GM18520 (cell line): ENCODE results near the gene TGFB1.
"Not testable (repeated sequence)": the region's sequence is repeated elsewhere in the genome, so short reads cannot be mapped to it uniquely, and the experiment has no call there.

Source experiments
- ATAC-seq: cut with Tn5 transposase; IDR thresholded peaks from one replicate; pipeline ENCODE4 v1.9.1; 2021; ENCODE audit not compliant: unreplicated experiment

TGFB1 gene

DNA sequence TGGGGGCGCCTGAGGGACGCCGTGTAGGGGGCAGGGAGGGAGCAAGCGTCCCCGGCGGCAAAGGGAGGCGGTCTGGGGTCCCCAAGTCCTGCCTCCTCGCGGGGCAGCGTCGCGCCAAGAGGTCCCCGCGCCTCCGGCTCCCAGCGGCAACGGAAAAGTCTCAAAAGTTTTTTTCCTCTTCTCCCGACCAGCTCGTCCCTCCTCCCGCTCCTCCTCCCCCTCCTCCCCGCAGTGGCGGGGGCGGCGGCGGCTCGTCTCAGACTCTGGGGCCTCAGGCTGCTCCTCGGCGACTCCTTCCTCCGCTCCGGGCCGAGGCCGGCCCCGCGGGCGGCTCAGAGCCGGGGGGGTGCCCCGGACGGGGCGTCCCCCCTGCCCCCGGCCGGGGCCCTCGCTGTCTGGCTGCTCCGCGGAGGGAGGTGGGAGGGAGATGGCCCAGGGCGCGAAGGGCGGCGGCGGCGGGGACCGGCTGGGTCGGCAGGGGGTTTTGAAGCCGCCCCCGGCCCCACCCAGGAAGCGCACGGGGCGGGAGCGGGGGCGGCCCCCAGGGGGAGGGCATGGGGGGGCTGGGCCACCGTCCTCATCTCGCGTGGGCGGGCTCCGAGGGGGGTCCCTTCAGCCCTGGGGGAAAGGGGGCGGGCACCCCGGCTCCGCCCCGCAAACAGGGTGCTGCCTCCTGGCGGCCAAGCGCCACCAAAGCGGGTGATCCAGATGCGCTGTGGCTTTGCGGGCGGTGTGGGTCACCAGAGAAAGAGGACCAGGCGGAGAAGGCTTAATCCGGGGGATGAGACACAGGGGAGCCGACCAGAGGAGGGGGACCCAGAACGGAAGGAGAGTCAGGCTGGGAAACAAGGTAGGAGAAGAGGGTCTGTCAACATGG lies at the start of gene TGFB1:
TSS of gene TGFB1 (minus strand) at position 457 of the 877 bp plus-strand sequence. CDS start 878 bp downstream, outside the sequence.
- ATAC-seq: peak; percentile 28

- no peak for ATAC-seq
These were observed 48.3 kb upstream of the TGFB1 start for GRCh38 chr19:41402010-41402409.

GRCh38 chr19:41401483-41401882 lies 47.8 kb upstream of the TGFB1 start:
- ATAC-seq: no peak

GRCh38 chr19:41399525-41399924 lies 45.8 kb upstream of the TGFB1 start:
- ATAC-seq: no peak

DNA sequence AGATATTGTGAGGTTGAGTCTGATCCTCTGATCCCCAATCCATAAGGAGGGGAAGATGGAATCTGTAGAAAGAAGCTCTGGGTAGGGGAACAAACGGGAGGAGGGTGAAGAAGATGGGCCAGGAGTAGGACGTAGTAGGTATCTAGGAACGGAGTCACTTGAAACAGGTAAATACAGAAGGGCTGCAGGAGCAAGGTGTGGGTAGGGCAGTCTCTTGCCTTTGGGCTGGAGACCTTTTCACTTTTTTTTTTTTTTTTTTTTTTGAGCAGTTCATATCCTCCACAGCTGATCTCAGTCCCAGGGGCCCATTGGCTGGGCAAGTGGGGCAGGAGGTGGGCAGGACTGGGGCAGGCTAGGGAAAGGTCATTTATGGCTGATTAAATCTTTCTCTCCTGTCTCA lies 45.4 kb upstream of the TGFB1 start:
- ATAC-seq: no peak

GRCh38 chr19:41398598-41398997 lies 44.9 kb upstream of the TGFB1 start:
- no peak for ATAC-seq

DNA sequence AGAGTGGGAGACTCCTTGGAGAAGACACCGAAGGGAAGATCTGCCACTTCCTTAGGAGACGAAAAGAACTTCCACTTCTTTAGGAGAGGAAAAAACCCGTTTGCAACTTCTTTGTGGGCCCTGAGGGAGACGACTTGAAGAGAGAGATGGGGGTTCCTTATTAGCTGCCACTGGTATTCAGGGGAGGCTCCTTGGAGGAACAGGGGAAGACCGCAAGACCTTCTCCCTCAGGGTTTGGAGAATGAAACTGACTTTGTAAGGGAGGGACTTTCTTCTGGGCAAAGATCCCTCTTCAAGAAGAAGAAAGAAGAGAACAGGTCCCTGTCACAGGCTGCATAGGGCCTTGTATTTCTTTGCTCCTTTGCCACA lies 44.3 kb upstream of the TGFB1 start:
- ATAC-seq: no peak

- peak; percentile 95 for ATAC-seq
These were observed 43.6 kb upstream of the TGFB1 start, which contains the start of the genes BCKDHA and EXOSC5 for GRCh38 chr19:41397086-41398049. TSS of gene BCKDHA (plus strand) at chr19:41397818. CDS start at chr19:41397828, 10 bp downstream. TSS of gene EXOSC5 (minus strand) at chr19:41397359. CDS start at chr19:41397328, 31 bp downstream.

GRCh38 chr19:41395355-41395754 lies 41.6 kb upstream of the TGFB1 start:
- ATAC-seq: no peak

DNA sequence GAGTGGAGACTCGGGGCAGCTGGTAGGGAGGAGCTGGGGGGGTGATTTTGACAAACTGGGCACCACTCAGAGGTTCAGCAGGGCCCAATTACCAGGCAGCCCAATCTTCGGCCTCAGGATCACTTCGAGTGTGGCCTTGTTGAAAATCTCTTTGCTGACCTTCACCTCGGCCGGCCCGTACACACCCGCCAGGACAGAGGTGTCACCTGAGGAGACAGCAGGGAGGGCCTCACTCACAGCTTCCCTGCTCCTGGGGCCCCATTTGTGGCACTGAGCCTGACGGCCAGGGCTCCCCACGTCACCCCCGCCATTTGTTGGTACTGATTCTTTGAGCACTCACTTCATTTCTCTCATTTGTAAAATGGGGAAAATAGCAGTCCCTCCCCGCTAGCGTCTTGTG lies 39.1 kb upstream of the TGFB1 start:
- no peak for ATAC-seq

DNA sequence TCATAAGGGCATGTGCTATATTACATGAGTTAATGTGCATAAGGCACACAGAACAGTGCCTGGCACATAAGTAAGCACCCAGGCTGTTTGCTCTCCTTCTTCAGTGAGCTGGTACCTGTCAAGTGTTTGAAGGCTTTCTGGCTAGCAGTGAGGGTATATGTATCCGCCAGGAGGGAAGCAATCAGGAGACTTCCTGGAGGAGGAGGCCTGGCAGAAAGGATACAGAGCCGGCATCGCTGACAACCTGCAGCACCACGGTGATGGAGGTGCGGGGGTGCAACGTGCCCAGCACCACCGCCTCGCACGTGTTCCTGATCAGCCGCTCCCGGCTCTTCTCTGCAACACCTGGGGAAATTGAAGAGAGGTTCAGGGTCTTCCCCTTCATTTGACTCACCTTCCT lies 37.9 kb upstream of the TGFB1 start:
- ATAC-seq: no peak

- no peak for ATAC-seq
These were observed 32.7 kb upstream of the TGFB1 start for GRCh38 chr19:41386442-41386841.

- ATAC-seq: no peak
These were observed 30.6 kb upstream of the TGFB1 start for GRCh38 chr19:41384351-41384750.

DNA sequence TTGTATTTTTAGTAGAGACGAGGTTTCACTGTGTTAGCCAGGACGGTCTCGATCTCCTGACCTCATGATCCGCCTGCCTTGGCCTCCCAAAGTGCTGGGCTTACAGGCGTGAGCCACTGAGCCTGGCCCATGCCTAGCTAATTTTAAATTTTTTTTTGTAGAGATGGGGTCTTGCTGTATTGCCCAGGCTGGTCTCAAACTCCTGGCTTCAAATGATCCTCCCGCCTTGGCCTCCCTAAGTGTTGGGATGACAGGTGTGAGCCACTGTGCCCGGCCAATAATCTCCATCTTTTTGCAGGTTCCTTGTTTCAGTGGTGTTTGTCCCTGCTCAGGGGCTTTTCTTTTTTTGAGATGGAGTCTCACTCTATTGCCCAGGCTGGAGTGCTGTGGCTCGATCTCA lies 27.8 kb upstream of the TGFB1 start:
- ATAC-seq: not testable (repeated sequence)

- ATAC-seq: no peak
These were observed 24.4 kb upstream of the TGFB1 start for GRCh38 chr19:41377977-41378709.

DNA sequence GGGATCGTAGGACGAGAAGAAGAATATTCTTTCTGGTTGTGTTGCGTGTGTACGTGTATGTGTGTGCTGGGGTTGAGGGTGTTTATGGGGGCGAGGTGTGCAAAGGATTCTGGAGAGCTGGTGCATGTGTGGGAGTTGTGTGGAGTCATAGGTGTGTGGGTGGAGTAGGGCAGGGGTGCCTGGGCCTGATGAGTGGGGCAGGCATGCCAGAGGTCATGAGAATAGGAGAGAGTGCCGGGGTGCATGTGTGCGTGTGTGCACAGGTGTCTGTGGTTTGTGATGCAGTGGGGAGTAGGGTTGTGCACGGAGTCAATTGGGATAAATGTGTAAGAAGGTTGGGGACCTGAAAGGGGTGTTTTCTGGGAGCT lies 23.3 kb upstream of the TGFB1 start:
- no peak for ATAC-seq

DNA sequence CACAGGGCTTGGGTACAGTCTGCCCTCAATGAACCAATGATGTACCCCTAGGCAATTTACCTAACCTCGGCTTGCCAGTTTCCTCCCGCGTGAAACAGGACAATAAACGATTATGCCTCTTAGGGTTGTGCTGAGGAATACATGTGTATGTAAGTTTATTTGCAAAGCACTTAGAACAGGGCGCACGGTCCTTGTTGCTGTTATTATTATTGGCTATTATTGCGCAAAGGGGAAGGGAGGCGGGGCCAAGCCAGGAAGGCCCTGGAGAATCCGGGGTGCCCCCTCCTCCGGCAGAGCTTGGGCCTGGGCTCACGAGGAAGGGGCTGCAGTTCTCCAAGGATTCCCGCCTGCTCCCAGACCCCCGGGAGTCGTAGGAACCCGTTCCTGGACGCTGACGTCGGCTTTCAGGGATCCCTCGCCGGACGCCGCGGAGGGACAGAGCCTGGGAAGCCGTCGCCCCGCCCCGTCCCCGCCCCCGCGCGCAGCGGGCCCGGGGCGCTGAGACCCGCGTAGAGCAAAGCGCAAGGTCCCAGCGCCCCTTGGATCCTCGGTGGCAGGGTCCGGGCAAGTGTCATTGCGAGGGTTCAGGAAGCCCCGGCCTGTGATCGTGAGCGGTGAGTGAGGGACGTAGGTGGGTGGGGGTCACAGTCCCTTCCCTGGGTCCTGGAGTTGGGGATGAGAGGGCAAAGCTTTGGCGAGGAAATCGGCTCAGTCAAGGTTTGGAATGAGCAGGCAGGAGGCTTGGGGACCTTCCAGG lies 22.7 kb upstream of the TGFB1 start, which contains the start of gene TMEM91:
TSS of gene TMEM91 (plus strand) at position 293 of the 757 bp plus-strand sequence. CDS start 1,777 bp downstream, outside the sequence.
- no peak for ATAC-seq

DNA sequence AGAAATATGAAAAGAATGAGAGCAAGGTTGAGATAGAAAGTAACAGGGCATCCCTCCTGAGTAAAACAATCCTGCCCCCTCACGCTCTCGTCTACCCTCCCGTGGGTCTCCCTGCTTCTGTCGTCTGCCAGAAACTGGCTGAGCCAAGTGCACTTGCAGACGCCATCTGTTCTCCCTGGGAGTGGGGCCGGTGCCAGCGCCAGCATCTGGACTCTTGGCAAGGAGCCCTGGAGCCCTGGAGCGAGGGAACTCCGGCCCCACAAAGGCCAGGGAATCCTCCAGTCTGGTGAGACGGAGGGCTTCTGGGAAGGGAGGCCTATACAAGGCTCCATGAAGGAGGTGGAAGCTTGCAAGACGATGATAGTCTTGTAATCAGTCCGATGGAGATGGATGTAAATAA lies 20.3 kb upstream of the TGFB1 start:
- ATAC-seq: no peak

DNA sequence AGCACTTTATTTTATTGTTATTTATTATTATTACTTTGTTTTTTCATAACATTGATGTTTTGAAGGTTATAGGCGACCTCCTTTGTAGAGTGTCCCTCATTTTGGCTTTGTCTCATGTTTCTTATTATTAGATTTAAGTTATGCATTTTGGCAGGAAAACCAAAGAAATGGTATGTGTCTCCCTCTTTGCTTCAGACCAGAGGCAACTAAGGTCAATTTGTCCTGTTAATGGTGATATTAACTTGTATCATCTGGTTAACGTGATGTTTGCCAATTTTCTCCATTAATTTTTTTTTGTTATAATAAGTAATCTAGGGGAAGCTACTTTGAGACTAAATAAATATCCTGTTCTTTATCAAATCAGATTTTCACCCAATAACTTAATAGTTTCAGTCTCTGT lies 18.8 kb upstream of the TGFB1 start:
- no peak for ATAC-seq

- no peak for ATAC-seq
These were observed 17.8 kb upstream of the TGFB1 start for GRCh38 chr19:41371541-41371940.
